Ascending aorta (tissue), 2 donors: ENCODE results near the gene ZNF385A. TPM values are rescaled to one million over a fixed set of nuclear protein-coding genes. Genes with fewer than 3 reads are reported as not detected.

ENCODE experiments used
- DNase-seq, 2 donors: peaks; one replicate each; pipeline ENCODE4 v3.0.0-alpha.2; 2019; ENCODE audit warnings: low spot score in 2 of 2
- H3K27ac ChIP-seq, 2 donors: fragments of 200-600 bp; sonication (generic); one replicate each; pipeline ENCODE4 v1.5.1; 2016 to 2017; ENCODE audit warnings: mild to moderate bottlenecking in 1 of 2
- H3K27me3 ChIP-seq: fragments of 200-600 bp; sonication (generic); one replicate; pipeline ENCODE4 v1.5.1; 2017
- H3K36me3 ChIP-seq, 2 donors: fragments of 200-600 bp; sonication (generic); one replicate each; pipeline ENCODE4 v1.5.1; 2016
- H3K4me1 ChIP-seq, 2 donors: fragments of 200-600 bp; sonication (generic); one replicate each; pipeline ENCODE4 v1.5.1; 2016 to 2017; ENCODE audit warnings: mild to moderate bottlenecking in 1 of 2
- H3K4me3 ChIP-seq, 2 donors: fragments of 200-600 bp; sonication (generic); one replicate each; pipeline ENCODE4 v1.5.1; 2016 to 2017; ENCODE audit warnings: mild to moderate bottlenecking in 1 of 2
- H3K9me3 ChIP-seq, 2 donors: fragments of 200-600 bp; sonication (generic); one replicate each; pipeline ENCODE4 v1.5.1; 2016
- intact Hi-C: fragments of 100-400 bp; cut with DNase I; formaldehyde crosslinking; loops from one replicate; pipeline ENCODE4 v1.15.1; 2023
- total RNA-seq: library from RNA; depleted of rRNA; stranded (reverse); fragments of >200 nt; gene quantifications from one replicate; pipeline ENCODE4 v1.1.0, GENCODE V29; 2016
- TF ChIP-seq, protein P1 (sequence below), 3 experiments: fragments of 200-600 bp in 2 of 3; fragments of 450-650 bp in 1 of 3; sonication (generic) in 2 of 3; IDR thresholded peaks; one replicate each; pipeline ENCODE4 v1.5.1; 2016 to 2019; ENCODE audit warnings: antibody characterized with exemption in 3 of 3, mild to moderate bottlenecking in 1 of 3, moderate library complexity in 1 of 3

ZNF385A gene
- total RNA-seq, 1 donor from 2014 or later = 53.2 TPM

DNA sequence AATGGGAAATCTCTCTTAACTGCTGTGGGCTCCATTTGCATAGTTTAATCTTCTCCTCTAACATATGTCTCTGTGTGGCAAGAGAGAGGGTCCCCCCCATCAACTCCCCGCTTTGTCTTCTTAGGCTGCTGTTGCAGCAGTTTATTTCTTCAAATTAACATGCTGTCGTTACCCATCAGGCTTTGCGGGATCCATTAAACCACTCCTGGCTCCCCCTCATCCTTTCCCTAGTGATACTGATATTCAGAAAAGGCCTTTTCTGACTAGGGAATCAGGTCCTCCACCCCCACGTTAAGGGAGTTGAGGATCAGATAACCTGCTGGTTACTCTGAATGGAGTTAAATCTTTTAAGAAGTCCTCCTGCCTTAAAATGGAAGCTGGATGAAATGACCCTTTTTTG, 35.5 kb downstream of the ZNF385A start:
- intact Hi-C loops = no loop called here
- H3K27ac ChIP-seq = no peak overlapping the region
- no peak for DNase-seq
- no peaks in the 10 kb centered on the region for H3K27me3 ChIP-seq
- peaks cover 64 to 72% of the 10 kb centered on the region in 2 donors for H3K36me3 ChIP-seq
- no peaks in the 10 kb centered on the region for H3K9me3 ChIP-seq
- H3K4me3 ChIP-seq = no peak overlapping the region
- TF ChIP-seq, protein P1, sequence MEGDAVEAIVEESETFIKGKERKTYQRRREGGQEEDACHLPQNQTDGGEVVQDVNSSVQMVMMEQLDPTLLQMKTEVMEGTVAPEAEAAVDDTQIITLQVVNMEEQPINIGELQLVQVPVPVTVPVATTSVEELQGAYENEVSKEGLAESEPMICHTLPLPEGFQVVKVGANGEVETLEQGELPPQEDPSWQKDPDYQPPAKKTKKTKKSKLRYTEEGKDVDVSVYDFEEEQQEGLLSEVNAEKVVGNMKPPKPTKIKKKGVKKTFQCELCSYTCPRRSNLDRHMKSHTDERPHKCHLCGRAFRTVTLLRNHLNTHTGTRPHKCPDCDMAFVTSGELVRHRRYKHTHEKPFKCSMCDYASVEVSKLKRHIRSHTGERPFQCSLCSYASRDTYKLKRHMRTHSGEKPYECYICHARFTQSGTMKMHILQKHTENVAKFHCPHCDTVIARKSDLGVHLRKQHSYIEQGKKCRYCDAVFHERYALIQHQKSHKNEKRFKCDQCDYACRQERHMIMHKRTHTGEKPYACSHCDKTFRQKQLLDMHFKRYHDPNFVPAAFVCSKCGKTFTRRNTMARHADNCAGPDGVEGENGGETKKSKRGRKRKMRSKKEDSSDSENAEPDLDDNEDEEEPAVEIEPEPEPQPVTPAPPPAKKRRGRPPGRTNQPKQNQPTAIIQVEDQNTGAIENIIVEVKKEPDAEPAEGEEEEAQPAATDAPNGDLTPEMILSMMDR (IDR thresholded peaks at IDR 0.05) = no peak
- H3K4me1 ChIP-seq = peaks cover 6 to 15% of the 10 kb centered on the region in 2 donors

DNA sequence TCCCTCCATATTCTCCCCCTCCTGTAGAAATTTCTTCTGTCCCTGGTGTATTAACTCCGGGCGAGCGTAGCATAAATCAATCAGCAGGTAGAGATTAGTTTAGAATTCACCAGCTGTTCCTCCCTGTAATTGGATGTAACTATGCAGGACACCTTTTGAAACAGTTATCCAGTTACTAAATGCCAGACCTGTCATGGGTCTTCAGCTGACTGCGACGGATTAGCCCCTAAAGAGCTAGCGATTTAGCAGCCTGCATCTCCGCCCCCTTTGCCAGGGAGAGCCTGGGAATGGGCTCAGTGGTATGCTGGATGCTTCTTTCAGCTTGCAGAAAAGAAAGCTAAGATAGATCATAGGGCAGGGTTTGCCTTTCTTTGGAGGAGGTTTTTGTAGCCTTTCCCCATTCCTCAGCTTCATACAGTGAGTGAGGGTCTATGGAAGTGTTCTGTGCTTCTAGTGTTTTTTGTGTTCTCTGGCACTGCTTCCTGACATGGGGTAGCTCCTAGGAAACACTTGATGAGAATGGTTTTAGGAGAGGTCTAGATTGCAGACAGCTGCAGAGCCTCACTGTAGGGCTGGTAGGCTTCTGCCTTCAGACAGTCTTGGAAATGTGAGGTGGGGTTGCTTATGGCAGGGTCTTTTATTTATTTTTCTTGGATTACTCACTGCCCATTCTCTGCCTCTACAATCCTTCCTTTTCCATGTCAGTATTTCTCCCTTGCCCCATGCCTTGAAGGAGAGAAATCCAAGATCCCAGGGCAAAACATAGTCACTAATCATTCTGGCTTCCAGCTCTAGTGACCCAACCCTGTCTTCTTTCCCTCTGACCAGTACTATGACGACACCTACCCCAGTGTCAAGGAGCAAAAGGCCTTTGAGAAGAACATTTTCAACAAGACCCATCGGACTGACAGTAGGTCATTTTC, 42.9 kb downstream of the ZNF385A start:
- H3K9me3 ChIP-seq = no peaks in the 10 kb centered on the region
- H3K36me3 ChIP-seq = peaks cover 58 to 59% of the 10 kb centered on the region in 2 donors
- no peaks in the 10 kb centered on the region for H3K27me3 ChIP-seq
- H3K27ac ChIP-seq = no peak overlapping the region
- DNase-seq = no peak
- H3K4me1 ChIP-seq = peaks cover 8 to 25% of the 10 kb centered on the region in 2 donors
- no peak overlapping the region for H3K4me3 ChIP-seq
- intact Hi-C loops = no loop called here
- TF ChIP-seq, protein P1 (IDR thresholded peaks at IDR 0.05) = no peak

DNA sequence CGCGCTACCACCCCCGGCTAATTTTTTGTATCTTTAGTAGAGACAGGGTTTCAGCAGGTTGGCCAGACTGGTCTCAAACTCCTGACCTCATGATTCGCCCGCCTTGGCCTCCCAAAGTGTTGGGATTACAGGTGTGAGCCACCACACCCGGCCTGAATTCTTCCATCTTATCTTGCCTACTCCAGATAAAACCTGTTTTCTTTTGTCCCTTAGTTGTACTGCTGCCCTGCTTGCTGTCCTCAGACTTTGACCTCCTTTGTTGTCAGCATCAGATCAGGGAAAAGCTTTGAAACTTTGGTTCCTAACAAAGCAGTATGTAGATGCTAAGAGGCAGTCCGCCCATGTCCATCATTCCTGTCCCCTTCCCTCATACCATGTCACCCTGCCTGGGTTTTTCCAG, 43.7 kb downstream of the ZNF385A start:
- H3K27ac ChIP-seq = no peak overlapping the region
- no peaks in the 10 kb centered on the region for H3K27me3 ChIP-seq
- intact Hi-C loops = no loop called here
- no peak for DNase-seq
- H3K4me3 ChIP-seq = no peak overlapping the region
- H3K4me1 ChIP-seq = peaks cover 8 to 25% of the 10 kb centered on the region in 2 donors
- TF ChIP-seq, protein P1 (IDR thresholded peaks at IDR 0.05) = no peak
- no peaks in the 10 kb centered on the region for H3K9me3 ChIP-seq
- peaks cover 50 to 52% of the 10 kb centered on the region in 2 donors for H3K36me3 ChIP-seq

DNA sequence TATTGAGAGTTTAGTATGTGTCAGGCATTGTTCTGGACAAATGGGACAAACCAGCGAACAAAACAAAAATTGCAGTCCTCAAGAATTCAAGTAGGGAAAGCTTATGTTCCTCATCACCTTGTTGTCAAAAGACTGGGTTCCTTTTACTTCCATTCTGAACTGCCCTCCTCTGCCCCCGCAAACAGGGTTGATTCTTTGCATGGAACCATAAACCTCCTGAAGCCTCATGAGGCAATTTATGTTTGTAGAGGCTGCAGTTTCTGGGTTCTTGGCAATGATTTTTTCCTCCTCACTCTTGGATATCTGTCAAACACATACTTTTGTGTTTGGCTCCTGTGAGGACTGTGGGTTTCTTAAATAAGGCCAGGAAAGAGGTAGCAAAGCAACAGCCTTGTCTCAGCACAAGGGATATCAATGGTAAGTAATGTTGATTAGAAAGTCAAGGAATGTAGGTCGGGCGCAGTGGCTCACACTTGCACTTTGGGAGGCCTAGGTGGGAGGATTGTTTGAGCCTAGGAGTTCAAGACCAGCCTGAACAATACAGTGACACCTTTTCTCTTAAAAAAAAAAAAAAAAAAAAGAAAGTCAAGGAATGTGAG, 45.7 kb downstream of the ZNF385A start:
- Histone ChIP-seq H3K9me3 (no peaks in the 10 kb centered on the region), H3K27ac (peak overlapping the region in 1 of 2 donors; percentile 80), H3K27me3 (no peaks in the 10 kb centered on the region), H3K4me3 (no peak overlapping the region), H3K36me3 (peaks cover 30 to 33% of the 10 kb centered on the region in 2 donors), H3K4me1 (peaks cover 8 to 25% of the 10 kb centered on the region in 2 donors)
- TF ChIP-seq, protein P1 (IDR thresholded peaks at IDR 0.05) = no peak
- DNase-seq = no peak
- intact Hi-C loops = no loop called here

DNA sequence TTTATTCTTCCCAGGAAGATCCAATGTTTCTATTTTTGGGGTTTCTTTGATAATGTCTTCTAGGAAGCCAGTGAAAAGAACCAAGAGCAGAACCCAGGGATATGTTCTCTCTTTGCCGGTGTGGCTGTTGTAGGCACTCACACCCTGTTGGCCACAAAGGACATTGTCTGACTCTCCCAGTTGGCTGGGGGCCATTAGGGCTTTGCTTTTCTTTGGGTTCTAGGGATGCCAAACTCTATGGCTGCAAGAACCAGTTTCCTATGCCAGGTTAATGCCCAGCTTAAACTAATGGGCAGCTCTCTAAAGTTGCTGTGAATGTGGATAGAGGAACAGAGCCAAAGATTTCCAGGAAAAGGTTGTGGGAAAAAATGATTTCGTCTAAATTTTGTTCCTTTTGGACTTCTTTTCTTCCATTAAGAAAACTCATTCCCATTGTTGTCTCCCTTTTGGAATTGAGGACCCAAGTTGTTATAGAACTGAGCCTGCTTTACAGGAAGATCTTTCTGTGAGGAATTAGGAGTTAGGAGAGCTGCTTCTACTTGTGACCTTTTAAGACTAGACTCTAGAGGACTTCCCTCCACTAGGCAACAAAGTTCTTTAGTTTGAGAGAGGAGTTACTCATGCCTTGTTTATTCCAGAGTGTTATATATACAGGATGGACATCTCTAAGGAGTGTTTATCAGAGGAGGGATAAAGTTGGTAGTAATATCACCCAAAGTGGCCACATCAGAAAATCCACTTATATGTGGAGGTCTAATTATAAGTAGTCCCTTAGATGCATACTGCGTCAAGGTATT, 46.5 kb downstream of the ZNF385A start:
- H3K4me1 ChIP-seq = peaks cover 8 to 25% of the 10 kb centered on the region in 2 donors
- no peak for DNase-seq
- intact Hi-C loops = no loop called here

More for the DNA sequence above, 46.5 kb downstream of the ZNF385A start:
- Histone ChIP-seq H3K9me3 (no peaks in the 10 kb centered on the region), H3K4me3 (peak overlapping the region in 1 of 2 donors; percentile 34), H3K27me3 (no peaks in the 10 kb centered on the region), H3K27ac (peak overlapping the region; percentile 72 to 80), H3K36me3 (peaks cover 22 to 25% of the 10 kb centered on the region in 2 donors)
- TF ChIP-seq, protein P1 (IDR thresholded peaks at IDR 0.05) = no peak
